NCI-H2171 (cell line): ENCODE data around the gene ITFG1.
"Not testable (repeated sequence)": the region's sequence is repeated elsewhere in the genome, so short reads cannot be mapped to it uniquely, and the experiment has no call there.

Experiments used
- DNase-seq: peaks from one replicate; lab custom pipeline; 2025; lab: John Stamatoyannopoulos, UW

The ITFG1 gene

DNA sequence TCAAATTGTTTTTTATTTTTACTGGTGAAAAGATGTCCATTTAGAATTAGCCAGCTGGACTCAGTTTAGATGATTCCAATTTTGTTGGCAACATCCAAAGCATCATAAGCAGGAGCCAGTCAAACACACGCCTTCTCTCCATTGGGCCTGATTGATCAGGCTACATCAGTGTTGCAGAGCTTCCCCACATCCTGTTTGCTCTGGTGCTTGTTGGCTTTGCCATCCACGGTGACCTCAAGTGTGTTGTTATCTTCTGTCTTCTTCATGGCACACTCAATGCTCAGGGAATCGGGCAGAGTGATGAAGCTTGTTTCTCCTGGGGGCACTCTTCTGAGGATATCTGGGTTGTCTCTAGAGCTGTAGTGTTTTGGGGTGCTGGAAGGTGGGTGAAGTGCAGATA, 310.8 kb downstream of the ITFG1 start:
- no peak for DNase-seq

DNA sequence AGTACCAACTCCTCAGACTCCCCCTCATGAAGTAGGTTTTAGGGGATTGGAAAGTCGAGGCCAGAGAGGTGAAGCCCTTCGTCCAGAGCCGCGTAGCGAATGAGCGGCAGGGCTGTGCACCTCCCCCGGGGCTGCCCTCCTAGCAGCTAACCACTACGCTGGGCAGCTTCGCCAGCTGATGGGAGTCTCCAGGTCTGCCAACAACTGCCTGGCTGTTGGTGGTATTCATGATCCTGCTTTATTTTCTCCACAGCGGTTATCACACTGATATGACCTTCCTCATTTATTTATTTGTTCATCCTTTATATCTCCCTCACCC, 316.3 kb downstream of the ITFG1 start:
- no peak for DNase-seq

DNA sequence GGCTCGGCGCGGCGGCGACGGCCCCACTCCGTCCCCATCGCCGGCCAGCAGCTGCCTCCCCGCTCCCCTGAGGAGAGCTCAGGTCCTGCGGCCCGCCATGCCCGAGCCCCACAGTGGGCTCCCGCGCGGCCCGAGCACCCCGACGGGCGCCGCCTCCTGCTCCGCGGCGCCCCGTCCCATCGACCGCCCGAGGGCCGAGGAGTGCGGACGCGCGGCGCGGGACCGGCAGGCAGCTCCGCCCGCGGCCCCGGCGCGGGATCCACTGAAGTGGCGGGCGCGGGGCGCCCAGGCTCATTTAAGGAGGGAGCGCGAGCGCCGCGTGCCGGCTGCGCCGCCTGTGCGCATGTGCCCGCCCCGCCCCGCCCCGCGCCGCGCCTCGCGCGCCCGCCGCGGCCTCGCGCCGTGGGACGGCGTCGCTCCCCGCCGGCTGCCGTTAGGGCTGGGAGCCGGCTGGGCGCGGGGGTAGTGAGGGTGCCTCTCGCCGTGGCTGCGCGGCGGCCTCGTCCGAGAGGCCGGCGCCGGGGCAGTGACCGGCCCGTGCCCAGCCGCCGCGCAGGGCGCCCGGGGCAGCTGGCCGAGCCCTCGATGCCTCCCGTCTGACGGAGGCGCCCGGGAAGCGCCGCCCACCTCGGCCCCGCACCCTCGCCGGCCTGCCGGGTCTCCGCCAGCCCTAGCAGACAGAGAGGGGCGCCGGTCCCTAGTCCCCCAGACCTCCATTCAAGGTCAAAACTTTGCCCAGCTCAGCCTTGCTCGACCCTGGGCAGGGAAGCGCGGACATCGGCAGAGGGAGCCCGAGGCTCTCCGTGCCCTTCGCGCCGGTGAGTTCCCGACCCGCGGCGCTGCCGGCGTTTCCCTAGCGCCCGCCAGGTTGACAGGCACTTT, 316.9 kb downstream of the ITFG1 start, which contains the start of gene NETO2:
Gene NETO2 (minus strand): TSS at position 269 of the 882 bp plus-strand sequence. CDS start 333 bp downstream, outside the sequence.
- DNase-seq = peak; percentile 61

DNA sequence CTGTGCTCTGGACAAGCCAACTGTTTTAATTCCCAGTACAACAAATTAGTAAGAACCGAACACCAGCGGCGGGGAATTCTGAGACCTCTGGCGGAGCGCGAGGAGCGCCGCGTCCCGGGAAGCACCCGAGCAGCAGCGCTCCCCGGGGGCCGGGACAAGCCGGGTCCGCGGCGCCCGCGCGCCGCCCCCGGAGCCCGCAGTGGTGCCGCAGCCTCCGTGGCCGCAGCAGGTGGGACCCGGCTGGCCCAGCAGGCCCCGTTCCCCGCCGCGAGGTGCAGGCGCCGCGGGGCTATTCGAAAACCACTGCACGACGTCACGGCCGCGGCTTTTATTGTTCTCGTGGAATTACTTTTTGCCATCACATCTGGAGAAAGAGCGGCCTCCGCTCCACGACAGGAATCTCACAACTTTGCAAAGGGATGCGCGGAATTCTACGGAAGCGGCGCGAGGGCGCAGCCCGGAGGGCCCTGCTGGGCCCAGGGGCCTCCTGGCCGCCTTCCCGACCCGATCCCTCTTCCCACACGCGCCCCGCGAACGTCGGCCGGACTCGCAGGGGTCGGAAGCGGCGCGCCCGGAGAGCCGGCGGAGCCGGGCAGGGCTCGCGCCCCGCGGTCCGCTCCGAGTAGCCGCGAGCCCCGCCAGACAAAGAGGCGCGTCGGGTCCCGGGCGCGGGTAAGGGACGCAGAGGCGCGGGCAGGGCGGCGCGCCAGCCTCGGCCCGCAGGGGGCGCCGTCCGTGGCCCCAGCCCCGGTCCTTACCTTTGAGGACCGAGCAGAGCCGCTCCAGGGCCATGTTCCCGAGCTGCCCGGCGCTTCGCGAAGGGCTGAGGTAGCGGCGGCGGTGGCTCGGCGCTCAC, 317.8 kb downstream of the ITFG1 start:
- DNase-seq = peak; percentile 66

DNA sequence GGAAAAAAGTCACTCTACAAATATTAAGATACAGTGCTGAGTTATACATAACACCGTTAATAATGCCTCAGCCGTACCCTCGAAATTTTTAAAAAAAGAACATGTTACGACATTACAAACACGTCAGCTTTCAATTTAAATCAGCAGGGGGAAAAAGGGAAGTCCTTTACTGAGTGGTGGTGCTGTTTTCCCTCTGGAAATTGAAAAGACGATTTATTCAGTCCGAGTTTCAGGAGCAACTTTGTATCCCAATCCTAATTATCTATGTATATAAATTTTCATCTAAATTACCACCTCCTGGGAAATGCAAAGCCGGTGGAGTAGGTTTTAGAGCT, 318.4 kb downstream of the ITFG1 start:
- DNase-seq = peak; percentile 3

DNA sequence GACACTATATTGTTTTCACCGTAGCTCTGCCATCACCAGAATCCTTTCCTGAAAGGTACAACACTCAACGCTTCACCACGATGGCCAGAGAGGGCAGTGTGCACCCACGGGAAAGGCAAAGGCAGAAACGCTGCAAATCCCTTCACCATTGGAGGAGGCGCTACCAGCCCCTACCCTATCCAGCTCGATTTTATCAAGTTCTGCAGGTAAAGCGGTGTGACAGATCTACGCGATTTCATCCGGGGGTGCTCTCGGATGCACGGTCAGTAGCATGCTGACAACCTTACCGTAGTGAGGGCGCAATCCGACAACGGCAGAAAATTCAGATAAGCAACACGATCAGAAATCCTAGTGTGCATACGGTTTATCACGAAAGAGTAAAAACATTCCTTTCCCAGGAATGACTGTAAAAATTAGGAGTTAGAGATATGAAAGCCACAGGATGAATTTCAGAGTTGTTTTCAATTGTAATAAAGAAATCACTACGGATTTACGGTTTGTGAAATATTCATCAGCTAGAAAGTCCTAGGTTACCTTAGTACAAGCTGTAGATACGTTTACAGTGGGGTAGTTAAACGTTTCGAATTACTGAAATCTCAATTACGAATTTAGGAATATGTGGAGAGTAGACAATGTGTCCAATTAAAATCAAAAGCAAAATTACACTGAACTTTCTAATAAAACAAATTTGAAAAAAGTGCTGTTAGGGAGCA, 318.9 kb downstream of the ITFG1 start:
- DNase-seq = peak; percentile 88

DNA sequence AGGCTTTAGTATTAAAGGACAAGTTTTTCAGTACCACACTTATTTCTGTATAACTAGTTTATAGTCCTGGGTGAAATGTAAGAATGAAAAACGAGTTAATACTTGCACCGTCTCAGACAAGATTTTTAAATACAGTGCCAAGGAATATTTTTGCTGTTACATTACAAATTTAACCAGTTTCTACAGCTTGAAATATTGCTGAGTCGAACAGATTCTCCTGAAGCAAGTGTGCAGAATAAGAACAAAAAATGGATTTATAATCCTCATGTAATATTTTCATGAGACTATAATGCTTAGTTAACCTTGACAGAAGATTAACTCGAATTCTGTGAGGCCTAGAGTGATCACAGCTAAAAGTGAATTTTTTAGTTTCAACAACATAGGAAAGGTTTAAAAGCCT, 320.2 kb downstream of the ITFG1 start:
- DNase-seq = no peak

DNA sequence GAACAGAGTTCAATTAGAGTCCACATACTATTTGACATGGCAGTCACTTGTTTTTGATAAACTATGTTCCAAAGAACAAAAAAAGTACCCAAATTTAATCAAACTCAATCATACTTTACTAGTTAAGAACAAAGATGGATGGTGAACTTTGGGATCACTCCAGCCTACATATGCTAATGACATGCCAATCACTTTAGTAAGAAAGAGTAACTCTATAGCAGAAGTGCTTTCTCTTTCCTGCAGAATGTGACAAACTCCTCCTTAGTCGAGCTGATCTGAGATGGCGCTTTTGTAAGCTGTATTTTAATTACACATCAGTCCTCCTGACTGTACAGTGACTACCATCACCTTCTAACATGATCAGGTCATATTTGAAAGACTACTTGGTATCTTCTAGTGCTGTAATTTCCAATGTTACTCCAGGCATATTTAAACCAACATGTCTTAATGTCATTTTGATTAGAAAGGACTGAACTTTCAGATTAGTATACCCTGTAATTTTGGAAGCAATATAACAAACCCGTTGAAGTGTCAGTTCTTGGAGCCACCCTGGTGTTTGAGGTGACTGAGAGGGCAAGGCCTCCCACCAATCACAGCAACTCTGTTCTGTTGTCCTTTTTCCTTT, 321.2 kb downstream of the ITFG1 start:
- DNase-seq = no peak

DNA sequence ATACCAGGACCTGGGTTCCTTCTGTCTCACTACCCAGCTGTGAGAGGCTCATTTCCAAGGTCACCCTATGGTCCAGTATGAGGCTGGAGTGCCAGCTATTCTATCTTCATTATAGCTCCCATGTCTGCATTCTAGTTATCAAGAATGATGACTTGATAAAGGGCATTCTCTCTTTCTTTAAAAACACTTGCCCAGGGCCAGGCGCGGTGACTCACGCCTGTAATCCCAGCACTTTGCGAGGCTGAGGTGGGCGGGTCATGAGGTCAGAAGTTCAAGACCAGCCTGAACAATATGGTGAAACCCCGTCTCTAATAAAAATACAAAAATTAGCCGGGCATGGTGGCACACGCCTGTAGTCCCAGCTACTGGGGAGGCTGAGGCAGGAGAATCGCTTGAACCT, 322.9 kb downstream of the ITFG1 start:
- DNase-seq = not testable (repeated sequence)

DNA sequence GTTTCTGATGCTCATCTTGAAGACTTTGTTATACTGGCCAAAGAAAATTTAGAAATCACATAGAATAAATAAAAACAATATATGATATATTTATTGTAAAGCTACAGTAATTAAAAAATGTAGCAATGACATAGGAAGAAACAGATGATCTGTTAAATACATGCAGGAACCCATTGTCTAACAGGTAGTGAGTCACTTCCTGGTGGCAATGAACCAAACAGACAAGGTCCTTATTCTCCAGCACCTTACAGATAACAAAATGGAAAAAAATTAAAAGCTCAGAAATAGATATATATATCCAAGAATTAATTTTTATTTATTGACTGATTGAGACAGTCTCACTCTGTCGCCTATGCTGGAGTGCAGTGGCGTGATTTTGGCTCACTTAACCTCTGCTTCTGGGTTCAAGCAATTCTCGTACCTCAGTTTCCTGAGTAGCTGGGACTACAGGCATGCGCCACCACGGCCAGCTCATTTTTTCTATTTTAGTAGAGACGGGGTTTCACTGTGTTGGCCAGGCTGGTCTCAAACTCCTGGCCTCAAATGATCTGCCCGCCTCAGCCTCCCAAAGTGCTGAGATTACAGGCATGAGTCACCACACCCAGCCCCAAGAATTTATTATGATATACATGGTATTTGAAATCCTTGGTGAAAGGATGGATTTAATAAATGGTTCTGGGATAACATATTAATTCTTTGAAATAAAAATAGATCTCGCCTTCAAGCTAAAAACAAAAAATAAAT, 324.6 kb downstream of the ITFG1 start:
- no peak for DNase-seq

DNA sequence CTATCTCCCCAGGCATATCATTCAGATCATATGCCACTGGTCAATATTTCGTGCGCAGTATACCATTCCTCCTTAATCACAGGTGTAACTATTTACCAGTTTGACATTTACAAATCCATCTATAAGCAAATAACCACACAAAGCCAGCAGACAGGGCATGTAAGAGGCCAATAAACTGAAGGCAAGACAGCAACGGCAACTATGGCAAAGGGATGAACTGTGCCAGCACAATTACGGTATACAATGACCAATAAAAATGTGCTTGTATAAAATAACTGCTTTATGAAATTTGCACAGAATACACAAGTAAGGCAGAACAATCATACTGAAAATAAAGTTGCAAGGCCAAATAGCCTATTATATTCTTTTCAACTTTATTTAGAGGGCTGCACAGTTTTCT, 326.3 kb downstream of the ITFG1 start:
- no peak for DNase-seq

DNA sequence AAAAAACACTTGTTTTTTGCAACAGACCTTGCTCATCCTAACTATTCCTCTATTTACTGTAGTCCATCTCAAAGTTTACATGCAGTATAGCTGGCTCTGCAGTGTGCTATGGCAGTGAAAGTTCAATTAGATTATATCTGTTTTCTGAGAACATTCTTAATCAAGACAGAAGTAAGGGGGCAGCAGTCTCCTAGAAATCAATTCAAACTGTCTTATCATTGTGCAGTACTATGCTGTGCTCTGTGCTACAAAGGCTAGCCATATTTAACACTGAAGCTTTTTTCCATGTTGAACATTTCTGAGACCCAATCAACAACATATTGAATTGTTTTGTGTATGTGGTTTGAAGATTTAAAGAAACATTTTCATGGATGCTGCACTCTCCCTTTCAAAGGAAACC, 328.6 kb downstream of the ITFG1 start:
- no peak for DNase-seq

DNA sequence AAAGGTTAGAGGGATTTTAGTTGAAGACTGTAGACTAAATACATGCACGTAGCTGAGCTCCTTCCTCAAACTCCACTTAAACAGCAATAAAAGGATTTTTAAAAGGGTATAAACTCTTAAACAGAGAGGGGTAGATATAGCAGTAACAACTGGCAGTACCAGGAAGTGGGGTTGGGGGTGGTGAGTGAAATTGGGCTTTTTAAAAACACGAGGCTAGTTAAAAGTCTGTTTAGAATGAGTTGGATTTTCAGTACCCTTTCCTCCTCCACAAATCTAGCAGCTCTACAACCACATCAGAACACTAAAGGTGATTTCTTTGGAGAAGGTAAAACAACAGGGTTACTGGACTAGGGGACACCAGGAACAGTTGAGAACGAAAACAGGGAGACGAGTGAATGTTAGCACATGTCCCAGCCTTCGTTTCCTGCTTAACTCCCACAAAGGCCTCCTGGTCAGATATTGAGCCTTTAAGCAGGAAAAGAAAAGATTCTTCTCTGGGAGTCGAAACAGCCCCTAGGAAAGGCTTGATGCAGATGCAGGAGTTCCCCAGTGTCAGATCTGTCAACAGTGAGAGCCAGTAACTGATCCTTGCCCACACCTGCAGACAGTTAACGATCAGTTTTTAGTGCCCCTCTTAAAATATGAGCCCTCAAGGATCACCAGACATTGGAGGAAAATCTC, 331.0 kb downstream of the ITFG1 start:
- no peak for DNase-seq

DNA sequence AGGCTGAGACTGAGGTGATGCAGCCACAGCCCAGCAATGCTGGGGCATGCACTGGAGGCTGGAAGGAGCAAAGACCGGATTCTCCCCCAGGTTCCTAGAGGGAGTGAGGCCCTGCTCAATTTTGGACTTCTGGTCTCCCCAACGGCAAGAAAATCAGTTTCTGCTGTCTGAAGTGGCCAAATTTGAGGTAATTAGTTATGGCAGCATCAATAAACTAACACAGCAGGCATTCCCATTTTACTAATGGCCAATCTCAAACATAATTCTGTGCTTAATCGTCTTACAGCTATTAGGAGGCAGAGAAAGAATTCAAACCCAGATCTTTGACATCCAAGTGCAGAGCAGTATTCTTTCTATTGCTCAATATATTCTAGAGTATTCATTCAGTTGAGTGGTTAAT, 333.3 kb downstream of the ITFG1 start:
- no peak for DNase-seq

DNA sequence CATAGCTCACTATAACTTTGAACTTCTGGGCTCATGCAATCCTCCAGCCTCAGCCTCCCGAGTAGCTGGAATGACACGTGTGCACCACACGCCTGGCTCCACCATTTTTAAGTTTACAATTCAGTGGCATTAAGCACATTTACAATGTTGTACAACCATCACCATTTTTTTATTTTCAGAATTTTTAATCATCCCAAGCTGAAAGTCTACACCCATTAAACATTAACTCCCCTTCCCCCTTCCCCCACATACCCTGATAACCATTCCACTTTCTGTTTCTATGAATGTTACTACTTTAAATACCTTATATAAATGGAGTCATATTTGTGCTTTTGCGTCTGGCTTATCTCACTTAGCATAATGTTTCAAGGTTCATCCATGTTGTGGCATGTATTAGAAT, 335.1 kb downstream of the ITFG1 start:
- no peak for DNase-seq

DNA sequence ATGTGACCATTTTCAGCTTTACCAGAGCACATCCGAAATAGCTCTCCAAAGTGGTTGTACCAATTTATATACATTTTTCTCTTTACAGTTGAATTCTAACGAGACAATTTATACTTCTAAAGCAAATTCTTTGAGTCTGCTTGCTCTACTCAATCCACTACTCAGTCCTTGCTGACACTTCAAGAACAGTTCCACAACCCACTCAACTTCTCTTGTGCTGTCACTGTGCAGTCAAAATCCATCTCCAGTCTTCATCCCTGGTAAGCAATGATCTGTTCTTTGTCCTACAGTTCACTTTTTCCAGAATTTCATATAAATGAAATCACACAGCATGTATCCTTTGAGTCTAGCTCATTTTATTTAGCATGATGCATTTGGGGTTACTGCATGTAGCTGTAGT, 347.7 kb downstream of the ITFG1 start:
- DNase-seq = no peak

DNA sequence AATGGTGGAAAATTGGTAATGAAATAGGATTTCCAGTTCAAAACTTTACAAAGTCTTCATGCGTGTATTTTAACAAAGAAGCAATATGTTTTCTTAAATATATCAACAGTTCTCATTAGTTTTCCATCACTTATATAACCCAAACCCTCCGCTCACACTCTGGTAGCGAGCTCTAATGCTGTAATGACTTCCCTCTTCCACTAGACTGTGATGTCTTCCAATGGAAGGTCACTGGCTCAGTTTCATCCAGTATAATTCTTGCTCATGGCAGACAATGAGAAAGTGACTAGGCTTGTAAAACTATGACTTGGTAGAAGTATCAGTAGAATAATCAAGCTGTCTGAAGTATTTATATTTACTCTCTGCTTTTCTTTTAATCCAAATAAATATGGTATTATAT, 349.9 kb downstream of the ITFG1 start:
- DNase-seq = no peak

DNA sequence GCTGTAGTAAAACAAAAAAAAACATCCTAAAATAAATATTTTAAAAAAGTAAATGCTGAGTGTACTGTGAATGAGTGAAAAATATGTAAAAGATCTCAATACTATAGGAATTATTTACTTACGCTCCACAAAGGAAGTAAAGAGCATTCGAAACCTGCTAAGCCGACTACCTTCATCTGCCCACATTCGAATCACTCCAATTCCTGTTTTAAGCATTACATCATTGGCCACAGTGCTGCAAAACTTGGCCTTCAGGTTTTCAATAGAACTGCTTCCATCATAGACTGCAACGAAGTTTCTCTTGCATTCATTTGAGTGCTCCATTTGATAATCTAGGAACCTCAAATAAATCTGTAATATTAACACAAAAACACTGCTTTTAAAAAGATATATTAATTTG, 351.5 kb downstream of the ITFG1 start:
- DNase-seq = no peak
